Nephron (organoid): ENCODE measurements around the gene PAQR4.

Experiments used
- H3K27ac Mint-ChIP-seq, 3 experiments: 2 replicates each; pipeline ENCODE4 v1.8.0; 2020; ENCODE audit warnings: mixed read lengths in 3 of 3, mild to moderate bottlenecking in 2 of 3, moderate library complexity in 1 of 3
- H3K27me3 Mint-ChIP-seq: 2 replicates; pipeline ENCODE4 v1.8.0; 2021; ENCODE audit warnings: low read depth, mild to moderate bottlenecking, moderate library complexity, mixed read lengths
- H3K36me3 Mint-ChIP-seq: 2 replicates; pipeline ENCODE4 v1.8.0; 2020; ENCODE audit warnings: low read depth, mixed read lengths
- H3K4me1 Mint-ChIP-seq: 2 replicates; pipeline ENCODE4 v1.8.0; 2020; ENCODE audit warnings: mixed read lengths
- H3K4me3 Mint-ChIP-seq, 3 experiments: 2 replicates each; pipeline ENCODE4 v1.8.0; 2020; ENCODE audit warnings: mild to moderate bottlenecking in 3 of 3, mixed read lengths in 3 of 3, moderate library complexity in 2 of 3
- H3K9me3 Mint-ChIP-seq: 2 replicates; pipeline ENCODE4 v1.8.0; 2020; ENCODE audit warnings: mixed read lengths
- CTCF ChIP-seq, 3 experiments: fragments of 200-600 bp; sonication (generic); IDR thresholded peaks; one replicate each; pipeline ENCODE4 v1.5.0; 2021; ENCODE audit warnings: antibody characterized with exemption in 3 of 3; ENCODE audit not compliant: unreplicated experiment in 3 of 3

PAQR4 gene

GRCh38 chr16:2968738-2969544, at the start of gene PAQR4:
PAQR4 (plus strand) TSS chr16:2969348; CDS start chr16:2969675, 327 bp downstream.
- TF ChIP-seq CTCF (IDR thresholded peaks at IDR 0.05; ENCODE audit: unreplicated experiment in 3 of 3), result no peak
- H3K36me3 Mint-ChIP-seq, result no peaks in the 10 kb centered on the region
- no peaks in the 10 kb centered on the region for H3K9me3 Mint-ChIP-seq
- peaks cover 19% of the 10 kb centered on the region for H3K4me1 Mint-ChIP-seq
- peak within 1 kb of the TSS in 1 of 3 experiments; percentile 49 for H3K27ac Mint-ChIP-seq
- peak within 1 kb of the TSS; percentile 80 to 87 (median 85) for H3K4me3 Mint-ChIP-seq
- peaks cover 23% of the 10 kb centered on the region for H3K27me3 Mint-ChIP-seq

GRCh38 chr16:2919511-2920255, 49.5 kb upstream of the PAQR4 start:
- Mint-ChIP-seq H3K4me3 (no peak overlapping the region), H3K27ac (no peak overlapping the region), H3K4me1 (peaks cover 5% of the 10 kb centered on the region), H3K27me3 (no peaks in the 10 kb centered on the region), H3K9me3 (no peaks in the 10 kb centered on the region), H3K36me3 (peaks cover 33% of the 10 kb centered on the region)
- TF ChIP-seq CTCF (IDR thresholded peaks at IDR 0.05; ENCODE audit: unreplicated experiment in 3 of 3), result peak; percentile 90 to 91 (median 90)

- H3K9me3 Mint-ChIP-seq, result no peaks in the 10 kb centered on the region
- H3K27ac Mint-ChIP-seq, result no peak overlapping the region
- peaks cover 16% of the 10 kb centered on the region for H3K4me1 Mint-ChIP-seq
- H3K36me3 Mint-ChIP-seq, result peaks cover 25% of the 10 kb centered on the region
- no peaks in the 10 kb centered on the region for H3K27me3 Mint-ChIP-seq
- no peak overlapping the region for H3K4me3 Mint-ChIP-seq
- no peak for TF ChIP-seq CTCF (IDR thresholded peaks at IDR 0.05; ENCODE audit: unreplicated experiment in 3 of 3)
These were observed 45.7 kb upstream of the PAQR4 start for GRCh38 chr16:2923481-2923880.

- no peak for TF ChIP-seq CTCF (IDR thresholded peaks at IDR 0.05; ENCODE audit: unreplicated experiment in 3 of 3)
- Mint-ChIP-seq H3K4me1 (peaks cover 11% of the 10 kb centered on the region), H3K27me3 (no peaks in the 10 kb centered on the region), H3K9me3 (no peaks in the 10 kb centered on the region), H3K36me3 (peaks cover 15% of the 10 kb centered on the region), H3K4me3 (no peak overlapping the region), H3K27ac (no peak overlapping the region)
These were observed 44.0 kb upstream of the PAQR4 start for GRCh38 chr16:2924901-2925755.

- Mint-ChIP-seq H3K36me3 (peaks cover 15% of the 10 kb centered on the region), H3K9me3 (no peaks in the 10 kb centered on the region), H3K4me3 (no peak overlapping the region), H3K27ac (no peak overlapping the region), H3K4me1 (peaks cover 11% of the 10 kb centered on the region), H3K27me3 (no peaks in the 10 kb centered on the region)
- no peak for TF ChIP-seq CTCF (IDR thresholded peaks at IDR 0.05; ENCODE audit: unreplicated experiment in 3 of 3)
These were observed 43.0 kb upstream of the PAQR4 start for GRCh38 chr16:2925951-2926649.
